ENCODE results near the gene C2orf92.
"Not testable (repeated sequence)": the region's sequence is repeated elsewhere in the genome, so short reads cannot be mapped to it uniquely, and the experiment has no call there.

DNA sequence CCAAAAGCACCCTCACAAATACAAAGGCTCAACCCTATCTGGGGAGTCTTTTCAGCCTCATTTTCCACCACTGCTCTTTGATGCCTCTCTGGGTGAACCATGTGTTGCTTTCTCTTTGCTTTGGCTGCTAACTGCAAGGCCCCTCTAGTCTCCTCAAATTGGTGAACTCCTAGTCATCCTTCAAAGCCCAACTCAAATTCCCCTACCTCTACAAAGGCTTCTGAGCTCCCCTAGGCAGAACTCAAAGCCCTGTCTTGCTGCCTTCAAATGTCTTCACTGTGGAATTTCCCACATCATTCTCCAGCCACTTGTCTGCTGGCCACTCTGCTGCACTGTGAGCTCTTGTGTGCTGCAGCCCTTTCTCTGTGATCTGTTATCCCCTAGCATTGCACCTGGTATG lies 46.5 kb upstream of the C2orf92 start:
- TF ChIP-seq, protein P1, sequence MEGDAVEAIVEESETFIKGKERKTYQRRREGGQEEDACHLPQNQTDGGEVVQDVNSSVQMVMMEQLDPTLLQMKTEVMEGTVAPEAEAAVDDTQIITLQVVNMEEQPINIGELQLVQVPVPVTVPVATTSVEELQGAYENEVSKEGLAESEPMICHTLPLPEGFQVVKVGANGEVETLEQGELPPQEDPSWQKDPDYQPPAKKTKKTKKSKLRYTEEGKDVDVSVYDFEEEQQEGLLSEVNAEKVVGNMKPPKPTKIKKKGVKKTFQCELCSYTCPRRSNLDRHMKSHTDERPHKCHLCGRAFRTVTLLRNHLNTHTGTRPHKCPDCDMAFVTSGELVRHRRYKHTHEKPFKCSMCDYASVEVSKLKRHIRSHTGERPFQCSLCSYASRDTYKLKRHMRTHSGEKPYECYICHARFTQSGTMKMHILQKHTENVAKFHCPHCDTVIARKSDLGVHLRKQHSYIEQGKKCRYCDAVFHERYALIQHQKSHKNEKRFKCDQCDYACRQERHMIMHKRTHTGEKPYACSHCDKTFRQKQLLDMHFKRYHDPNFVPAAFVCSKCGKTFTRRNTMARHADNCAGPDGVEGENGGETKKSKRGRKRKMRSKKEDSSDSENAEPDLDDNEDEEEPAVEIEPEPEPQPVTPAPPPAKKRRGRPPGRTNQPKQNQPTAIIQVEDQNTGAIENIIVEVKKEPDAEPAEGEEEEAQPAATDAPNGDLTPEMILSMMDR (conservative IDR thresholded peaks at IDR 0.05; ENCODE audit: low read depth, low read length): not testable (repeated sequence)
- TF ChIP-seq EZH2 (IDR thresholded peaks at IDR 0.05; ENCODE audit: low read length, unreplicated experiment); EZH2phosphoT487 (IDR thresholded peaks at IDR 0.05; ENCODE audit: borderline replicate concordance, low read length): not testable (repeated sequence)
